ENCODE data around the gene ARNT2. TPM values are rescaled to one million over a fixed set of nuclear protein-coding genes. Genes with fewer than 3 reads are reported as not detected.

ARNT2 gene
- total RNA-seq, 6 experiments from 2014 or later = 2.4 to 16.6 (median 15.5) TPM

DNA sequence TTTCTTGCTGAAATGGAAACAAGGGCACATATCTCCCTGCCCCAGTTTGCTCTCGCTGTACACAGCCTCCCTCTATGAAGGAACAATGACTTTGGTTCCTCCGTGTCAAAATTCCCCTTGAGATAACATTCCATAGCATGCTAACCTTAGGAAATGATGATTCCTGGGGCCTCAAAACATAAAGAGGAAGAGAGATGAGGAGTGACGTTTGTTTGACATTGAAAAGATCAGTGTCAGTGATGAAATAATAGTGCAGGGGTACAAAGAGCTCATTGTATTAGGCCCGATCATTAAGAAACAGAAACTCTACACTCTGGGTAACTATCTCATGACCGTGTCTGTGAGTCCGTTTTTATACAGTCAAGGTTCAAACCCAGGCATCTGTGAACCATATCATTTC is 55.2 kb downstream of the ARNT2 start:
- no peaks in the 10 kb centered on the region for H3K36me3 Mint-ChIP-seq (ENCODE audit: low read depth)
- H3K27me3 Mint-ChIP-seq (ENCODE audit: insufficient read depth) = peaks cover 6% of the 10 kb centered on the region
- TF ChIP-seq CTCF (IDR thresholded peaks at IDR 0.05) = no peak
- H3K9me3 Mint-ChIP-seq = no peaks in the 10 kb centered on the region
- no peak overlapping the region for H3K27ac Mint-ChIP-seq
- peaks cover 49% of the 10 kb centered on the region for H3K4me1 Mint-ChIP-seq (ENCODE audit: low read depth)
- no peak for DNase-seq
- H3K4me3 Mint-ChIP-seq = no peak overlapping the region

DNA sequence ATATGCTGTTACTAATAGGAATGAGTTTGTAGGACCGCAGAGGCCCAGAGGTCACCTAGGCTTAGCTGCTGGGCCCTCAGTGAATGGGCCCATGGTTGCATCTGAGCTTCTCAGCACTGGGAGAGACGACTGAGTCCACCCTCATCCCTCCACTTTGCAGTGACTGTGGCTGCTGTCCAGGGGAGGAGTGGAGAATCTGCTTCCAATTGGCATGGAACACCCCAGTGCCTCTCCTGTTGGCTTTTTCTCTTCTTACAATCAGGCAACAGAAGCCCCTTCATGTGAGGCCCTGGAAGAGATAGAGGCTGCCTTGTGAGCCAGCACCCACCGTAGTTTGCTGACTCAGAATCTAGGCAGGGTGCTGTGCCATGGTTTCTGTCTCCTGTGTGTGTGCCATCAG is 55.6 kb downstream of the ARNT2 start:
- no peak overlapping the region for H3K27ac Mint-ChIP-seq
- H3K4me1 Mint-ChIP-seq (ENCODE audit: low read depth) = peaks cover 46% of the 10 kb centered on the region
- no peak overlapping the region for H3K4me3 Mint-ChIP-seq
- no peaks in the 10 kb centered on the region for H3K9me3 Mint-ChIP-seq
- H3K36me3 Mint-ChIP-seq (ENCODE audit: low read depth) = no peaks in the 10 kb centered on the region
- peaks cover 6% of the 10 kb centered on the region for H3K27me3 Mint-ChIP-seq (ENCODE audit: insufficient read depth)
- no peak for DNase-seq
- TF ChIP-seq CTCF (IDR thresholded peaks at IDR 0.05) = no peak

- H3K4me3 Mint-ChIP-seq = no peak overlapping the region
- H3K36me3 Mint-ChIP-seq (ENCODE audit: low read depth) = no peaks in the 10 kb centered on the region
- H3K27ac Mint-ChIP-seq = no peak overlapping the region
- TF ChIP-seq CTCF (IDR thresholded peaks at IDR 0.05) = no peak
- H3K27me3 Mint-ChIP-seq (ENCODE audit: insufficient read depth) = peaks cover 6% of the 10 kb centered on the region
- DNase-seq = no peak
- H3K9me3 Mint-ChIP-seq = no peaks in the 10 kb centered on the region
- H3K4me1 Mint-ChIP-seq (ENCODE audit: low read depth) = peaks cover 35% of the 10 kb centered on the region
Observed at GRCh38 chr15:80461356-80462095, 57.3 kb downstream of the ARNT2 start.

DNA sequence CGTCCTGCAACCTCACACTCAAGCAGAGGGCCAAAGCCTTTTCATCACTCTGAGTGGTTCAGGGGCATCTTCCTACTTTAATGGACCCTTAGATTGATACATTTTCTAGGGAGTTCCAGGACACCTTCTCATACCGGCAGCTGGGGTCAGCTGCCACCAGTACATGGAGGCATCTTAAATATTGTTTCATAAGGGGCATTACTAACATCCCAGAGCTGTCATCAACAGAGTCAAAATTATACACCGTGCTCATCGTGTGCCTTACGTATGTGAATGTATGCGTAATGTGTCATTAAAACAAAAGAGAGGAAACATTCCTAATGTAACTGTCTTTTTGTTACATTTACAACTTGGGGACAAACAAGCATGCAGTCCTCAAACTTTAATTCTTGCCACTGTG is 57.9 kb downstream of the ARNT2 start:
- H3K36me3 Mint-ChIP-seq (ENCODE audit: low read depth) = no peaks in the 10 kb centered on the region
- no peaks in the 10 kb centered on the region for H3K9me3 Mint-ChIP-seq
- TF ChIP-seq CTCF (IDR thresholded peaks at IDR 0.05) = no peak
- H3K27me3 Mint-ChIP-seq (ENCODE audit: insufficient read depth) = peaks cover 9% of the 10 kb centered on the region
- H3K4me3 Mint-ChIP-seq = no peak overlapping the region
- no peak for DNase-seq
- H3K27ac Mint-ChIP-seq = no peak overlapping the region
- H3K4me1 Mint-ChIP-seq (ENCODE audit: low read depth) = peaks cover 29% of the 10 kb centered on the region

GRCh38 chr15:80462836-80463512 is 58.8 kb downstream of the ARNT2 start:
- Mint-ChIP-seq H3K36me3 (ENCODE audit: low read depth) (no peaks in the 10 kb centered on the region), H3K27ac (no peak overlapping the region), H3K9me3 (no peaks in the 10 kb centered on the region), H3K4me1 (ENCODE audit: low read depth) (peaks cover 21% of the 10 kb centered on the region), H3K4me3 (no peak overlapping the region), H3K27me3 (ENCODE audit: insufficient read depth) (peaks cover 12% of the 10 kb centered on the region)
- no peak for TF ChIP-seq CTCF (IDR thresholded peaks at IDR 0.05)
- no peak for DNase-seq

All from HFFc6 (cell line).